Bronchial epithelial cell (primary cell): ENCODE results near the gene CYP4B1. TPM values are rescaled to one million over a fixed set of nuclear protein-coding genes. Genes with fewer than 3 reads are reported as not detected.

ENCODE experiments used
- DNase-seq: peaks from one replicate; pipeline ENCODE4 v3.0.0-alpha.2; 2010; ENCODE audit warnings: low read depth
- FAIRE-seq: peaks from 2 replicates; lab custom pipeline; 2011; peaks lifted over from hg19 to GRCh38; lab: Jason Lieb, UNC
- H3K27me3 ChIP-seq: 2 replicates; pipeline ENCODE4 v1.5.1; 2011; ENCODE audit warnings: low read length; ENCODE audit not compliant: control insufficient read depth, insufficient read depth
- H3K36me3 ChIP-seq: 2 replicates; pipeline ENCODE4 v1.5.1; 2011; ENCODE audit warnings: low read length; ENCODE audit not compliant: control insufficient read depth, insufficient read depth
- H3K4me3 ChIP-seq: 2 replicates; pipeline ENCODE4 v1.5.1; 2011; ENCODE audit warnings: mild to moderate bottlenecking, low read depth, low read length, control low read depth
- CTCF ChIP-seq: IDR thresholded peaks from 2 replicates; pipeline ENCODE4 v1.5.1; 2011; ENCODE audit warnings: mild to moderate bottlenecking, moderate library complexity, low read length, control low read depth, inconsistent platforms; ENCODE audit not compliant: insufficient read depth, severe bottlenecking
- total RNA-seq: library from RNA; depleted of rRNA; stranded (reverse); fragments of >200 nt; gene quantifications from 2 replicates; pipeline ENCODE4 v1.2.1, GENCODE V29; 2014

CYP4B1 gene
- total RNA-seq, 1 donor from 2014 or later, result not detected

GRCh38 chr1:46812996-46813857, 14.4 kb downstream of the CYP4B1 start:
- no peak for FAIRE-seq
- DNase-seq, result no peak
- no peaks in the 10 kb centered on the region for H3K27me3 ChIP-seq
- H3K36me3 ChIP-seq, result no peaks in the 10 kb centered on the region
- H3K4me3 ChIP-seq, result no peak overlapping the region
- TF ChIP-seq CTCF, result no peak

DNA sequence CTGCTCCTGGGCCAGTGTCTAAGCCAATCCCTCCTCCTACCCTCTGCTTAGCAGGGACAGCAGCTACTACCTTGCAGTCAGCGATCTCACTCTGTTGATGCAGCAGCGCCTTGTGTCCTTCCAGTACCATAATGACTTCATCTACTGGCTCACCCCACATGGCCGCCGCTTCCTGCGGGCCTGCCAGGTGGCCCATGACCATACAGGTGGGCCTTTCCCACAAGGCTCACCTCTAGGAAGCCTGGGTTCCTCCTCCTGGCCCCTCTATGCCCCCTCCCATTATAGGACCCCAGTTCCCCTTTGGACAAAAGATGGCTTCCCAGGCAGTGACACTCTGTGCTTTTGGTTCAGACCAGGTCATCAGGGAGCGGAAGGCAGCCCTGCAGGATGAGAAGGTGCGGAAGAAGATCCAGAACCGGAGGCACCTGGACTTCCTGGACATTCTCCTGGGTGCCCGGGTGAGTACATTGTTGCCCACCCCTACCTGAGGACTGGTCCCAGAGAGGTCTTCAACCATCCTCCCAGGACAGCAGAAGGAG, 15.1 kb downstream of the CYP4B1 start:
- Histone ChIP-seq H3K27me3 (no peaks in the 10 kb centered on the region), H3K36me3 (no peaks in the 10 kb centered on the region), H3K4me3 (no peak overlapping the region)
- no peak for TF ChIP-seq CTCF
- no peak for FAIRE-seq
- DNase-seq, result no peak

GRCh38 chr1:46815133-46815532, 16.3 kb downstream of the CYP4B1 start:
- no peak overlapping the region for H3K4me3 ChIP-seq
- H3K27me3 ChIP-seq, result no peaks in the 10 kb centered on the region
- no peak for TF ChIP-seq CTCF
- FAIRE-seq (no peak), DNase-seq (no peak)
- no peaks in the 10 kb centered on the region for H3K36me3 ChIP-seq

DNA sequence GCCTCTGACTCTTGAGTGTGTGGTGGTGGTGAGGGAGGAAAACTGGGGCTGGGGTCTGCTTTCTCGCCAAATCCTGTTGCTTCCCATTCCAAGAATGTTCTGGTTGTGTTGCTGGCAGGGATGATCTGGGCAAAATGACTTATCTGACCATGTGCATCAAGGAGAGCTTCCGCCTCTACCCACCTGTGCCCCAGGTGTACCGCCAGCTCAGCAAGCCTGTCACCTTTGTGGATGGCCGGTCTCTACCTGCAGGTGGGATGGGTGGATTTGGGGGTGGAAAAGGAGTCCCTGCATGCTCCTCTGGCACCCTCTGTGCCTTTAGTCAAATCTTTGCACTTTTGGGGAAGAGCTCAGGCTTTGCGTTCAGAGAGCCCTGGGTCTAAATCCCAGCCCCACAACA, 18.1 kb downstream of the CYP4B1 start:
- no peak for FAIRE-seq

DNA sequence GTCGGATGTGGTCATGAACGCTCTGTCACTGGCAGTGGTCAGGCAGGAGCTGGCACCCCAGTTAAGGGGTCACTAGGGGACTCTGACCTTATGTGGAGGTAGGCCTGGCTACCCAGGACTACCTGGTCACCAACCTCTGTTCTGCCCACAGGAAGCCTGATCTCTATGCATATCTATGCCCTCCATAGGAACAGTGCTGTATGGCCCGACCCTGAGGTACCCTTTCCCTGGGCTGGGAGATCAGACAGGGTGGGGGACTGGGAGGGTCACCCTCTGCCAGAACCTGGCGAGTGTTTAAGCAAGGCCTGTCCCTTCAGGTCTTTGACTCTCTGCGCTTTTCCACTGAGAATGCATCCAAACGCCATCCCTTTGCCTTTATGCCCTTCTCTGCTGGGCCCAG, 19.0 kb downstream of the CYP4B1 start:
- H3K27me3 ChIP-seq, result no peaks in the 10 kb centered on the region
- FAIRE-seq, result no peak
- no peak overlapping the region for H3K4me3 ChIP-seq
- DNase-seq, result no peak
- no peaks in the 10 kb centered on the region for H3K36me3 ChIP-seq
- TF ChIP-seq CTCF, result no peak

More for the DNA sequence above, 18.1 kb downstream of the CYP4B1 start:
- TF ChIP-seq CTCF, result no peak
- no peaks in the 10 kb centered on the region for H3K36me3 ChIP-seq
- H3K4me3 ChIP-seq, result no peak overlapping the region
- H3K27me3 ChIP-seq, result no peaks in the 10 kb centered on the region
- DNase-seq, result no peak

DNA sequence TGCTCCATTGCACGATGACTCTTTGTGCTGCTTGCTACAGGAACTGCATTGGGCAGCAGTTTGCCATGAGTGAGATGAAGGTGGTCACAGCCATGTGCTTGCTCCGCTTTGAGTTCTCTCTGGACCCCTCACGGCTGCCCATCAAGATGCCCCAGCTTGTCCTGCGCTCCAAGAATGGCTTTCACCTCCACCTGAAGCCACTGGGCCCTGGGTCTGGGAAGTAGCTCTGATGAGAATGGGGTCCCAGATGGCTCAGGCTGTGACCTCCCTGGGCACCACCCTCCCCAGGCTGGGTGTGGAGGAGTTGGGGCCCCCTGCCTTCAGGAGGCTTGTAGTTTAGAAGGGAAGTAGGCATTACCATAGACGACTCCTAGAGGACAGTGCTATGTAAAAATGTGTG, 19.7 kb downstream of the CYP4B1 start:
- no peaks in the 10 kb centered on the region for H3K36me3 ChIP-seq
- no peaks in the 10 kb centered on the region for H3K27me3 ChIP-seq
- H3K4me3 ChIP-seq, result no peak overlapping the region
- DNase-seq (no peak), FAIRE-seq (no peak)
- TF ChIP-seq CTCF, result no peak
